GM18519 (cell line): ENCODE measurements around the gene KRT37.

Experiments
- ATAC-seq: cut with Tn5 transposase; IDR thresholded peaks from one replicate; pipeline ENCODE4 v1.9.1; 2021; ENCODE audit warnings: mild to moderate bottlenecking, moderate library complexity; ENCODE audit not compliant: unreplicated experiment, low FRiP score

The KRT37 gene

DNA sequence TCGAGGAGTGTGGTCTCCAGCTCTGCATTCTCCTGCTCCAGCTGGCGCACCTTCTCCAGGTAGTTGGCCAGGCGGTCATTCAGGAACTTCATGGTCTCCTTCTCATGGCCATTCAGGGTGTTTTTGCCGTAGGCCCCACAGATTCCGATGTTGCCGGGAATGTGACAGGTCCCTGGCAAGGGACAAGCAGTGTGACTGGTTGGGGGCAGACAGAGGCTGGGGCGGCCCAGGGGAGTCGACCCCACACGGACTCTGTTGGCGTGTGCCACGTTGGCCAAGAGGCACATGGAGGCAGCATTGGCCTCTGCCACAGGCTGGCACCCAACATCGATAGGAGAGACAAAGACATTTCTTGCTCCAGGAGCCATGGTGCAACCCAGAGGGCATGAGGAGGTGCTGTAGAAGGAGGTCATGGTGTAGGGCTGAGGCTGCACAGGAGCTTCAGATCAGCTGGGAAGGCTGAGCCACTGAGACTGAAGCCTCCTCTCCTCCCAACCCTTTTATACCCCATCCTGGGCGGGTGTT is at the start of gene KRT37:
Gene KRT37, minus strand, starts transcription at position 475 of the 525 bp plus-strand sequence. Its CDS starts 62 bp downstream, at position 413.
- ATAC-seq = no peak

DNA sequence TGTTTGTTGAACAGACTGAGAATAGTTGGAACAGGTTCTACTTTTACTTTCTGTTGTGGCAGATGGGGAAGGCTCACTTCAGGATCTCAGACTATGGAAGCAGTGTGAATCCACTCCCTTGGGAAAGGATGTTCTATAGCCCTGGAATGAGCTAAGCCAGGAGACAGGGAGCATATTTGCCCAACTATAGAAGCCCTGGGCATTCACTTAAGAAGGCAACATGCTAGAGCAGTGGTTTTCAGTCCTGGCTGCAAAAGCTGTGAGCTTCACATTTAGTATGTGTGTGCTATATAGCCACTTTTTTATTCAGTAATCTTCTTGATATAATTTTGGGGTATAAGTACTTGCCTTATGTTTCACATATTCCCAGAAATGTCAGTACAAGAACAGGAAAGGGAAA is 44.0 kb upstream of the KRT37 start:
- ATAC-seq = no peak

DNA sequence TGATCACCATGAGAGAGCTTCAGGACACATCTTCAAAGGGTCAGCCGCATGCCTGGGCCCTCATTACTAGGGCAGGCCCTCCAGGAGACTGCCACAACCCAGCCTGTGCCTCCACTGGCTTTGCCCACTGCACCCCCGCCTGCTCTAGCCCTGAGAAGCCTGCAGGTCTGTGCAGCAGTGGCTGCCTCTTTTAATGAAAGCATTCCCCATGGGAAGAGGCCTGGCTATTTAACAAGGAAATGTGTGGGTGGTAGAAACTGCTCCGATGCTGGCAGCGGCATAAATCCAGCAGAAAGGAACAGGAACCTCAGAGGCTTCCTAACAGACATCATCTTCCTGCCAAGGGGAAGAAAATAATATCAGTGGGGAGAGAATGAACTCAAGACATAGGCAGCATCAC is 43.2 kb upstream of the KRT37 start:
- ATAC-seq = no peak

DNA sequence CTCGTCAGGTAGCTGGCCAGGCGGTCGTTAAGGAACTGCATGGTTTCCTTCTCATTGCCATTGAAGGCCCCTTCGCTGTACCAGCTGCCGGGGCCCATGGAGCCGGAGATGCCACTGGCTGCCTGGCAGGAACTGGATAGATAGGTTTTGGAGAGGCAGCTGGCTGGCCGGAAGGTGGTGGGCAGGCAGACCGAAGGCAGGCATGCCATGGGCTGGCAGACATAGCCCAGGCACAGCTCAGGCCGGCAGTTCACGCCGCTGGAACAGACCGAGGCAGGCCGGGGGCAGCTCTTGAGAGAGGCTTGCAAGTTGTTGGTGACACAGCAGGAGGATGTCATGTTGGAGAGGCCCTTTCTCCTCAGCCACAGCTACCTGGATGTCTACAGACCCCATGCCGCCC is 42.6 kb upstream of the KRT37 start, which contains the start of gene KRT32:
Gene KRT32, minus strand, starts transcription at position 399 of the 400 bp plus-strand sequence. Its CDS starts 61 bp downstream, at position 338.
- ATAC-seq = no peak

DNA sequence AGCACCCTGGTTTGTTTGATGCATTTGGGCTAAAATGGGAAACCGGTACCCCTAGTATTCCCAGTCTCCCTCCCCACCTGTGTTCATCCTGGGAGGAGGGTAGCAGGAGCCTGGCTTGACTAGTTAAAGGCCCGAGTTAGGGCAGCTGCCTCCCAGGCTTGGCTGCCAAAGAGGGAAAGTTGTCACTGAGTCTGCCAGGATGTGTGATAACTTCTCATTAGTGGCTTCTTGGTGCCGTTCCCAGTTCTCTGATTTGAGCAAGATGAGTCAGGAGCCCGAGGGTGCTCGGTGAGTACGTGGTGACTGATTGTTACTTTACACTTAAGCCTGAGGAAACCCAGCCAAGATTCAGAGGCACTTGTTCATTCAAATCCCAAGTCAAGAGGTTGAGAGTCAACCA is 40.3 kb upstream of the KRT37 start:
- ATAC-seq = no peak

DNA sequence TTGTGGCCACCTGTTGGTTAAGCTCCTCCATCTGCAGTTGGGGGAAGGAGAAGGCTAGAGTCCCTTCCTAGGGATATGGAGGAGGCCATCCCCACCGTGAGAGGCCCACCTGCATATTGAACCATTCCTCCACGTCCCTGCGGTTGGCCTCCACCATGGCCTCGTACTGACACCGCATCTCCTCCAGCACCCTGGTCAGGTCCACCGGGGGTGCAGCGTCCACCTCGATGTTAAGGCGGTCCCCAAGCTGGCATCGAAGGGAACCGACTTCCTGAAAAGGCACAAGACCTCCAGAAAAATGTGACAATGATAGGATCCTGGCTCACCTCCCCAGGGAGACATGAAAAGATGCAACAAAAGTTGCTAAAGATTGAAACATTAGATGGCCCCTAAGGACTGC is 39.8 kb upstream of the KRT37 start:
- ATAC-seq = no peak

DNA sequence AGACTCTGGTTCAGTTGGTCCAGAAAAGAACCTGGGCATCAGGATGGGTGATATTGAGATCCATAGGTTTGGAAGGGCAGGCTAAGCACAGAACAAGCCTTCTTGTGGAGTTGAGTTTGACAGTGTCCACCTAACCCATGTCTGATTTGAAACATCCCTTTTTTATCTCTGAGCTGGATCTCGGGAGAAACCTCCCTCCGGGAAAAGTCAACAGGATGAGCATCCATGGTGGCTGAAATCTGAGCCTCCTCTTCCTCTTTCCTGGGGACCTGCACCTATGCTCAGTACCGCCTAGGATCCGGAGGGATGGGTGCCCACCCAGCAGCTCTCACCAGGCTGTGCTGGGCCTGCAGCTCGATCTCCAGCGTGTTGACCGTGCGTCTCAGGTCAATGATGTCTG is 39.4 kb upstream of the KRT37 start:
- ATAC-seq = no peak

DNA sequence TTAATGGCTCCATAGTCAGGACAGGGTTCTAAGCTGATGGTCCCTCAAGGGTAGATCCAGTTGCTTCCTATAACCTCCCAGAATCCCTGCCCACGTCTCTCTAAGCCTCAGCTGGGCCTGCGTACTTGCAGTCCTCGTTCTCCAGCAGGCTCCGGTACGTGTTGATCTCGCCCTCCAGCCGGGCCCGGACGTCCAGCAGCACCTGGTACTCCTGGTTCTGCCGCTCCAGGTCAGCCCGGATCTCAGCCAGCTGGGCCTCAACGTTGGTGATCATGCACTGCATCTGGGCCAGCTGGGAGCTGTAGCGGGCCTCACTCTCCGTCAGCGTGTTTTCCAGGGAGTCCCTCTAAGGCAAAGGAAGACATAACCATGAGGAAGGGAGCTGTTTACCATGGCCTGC is 38.3 kb upstream of the KRT37 start:
- ATAC-seq = no peak

DNA sequence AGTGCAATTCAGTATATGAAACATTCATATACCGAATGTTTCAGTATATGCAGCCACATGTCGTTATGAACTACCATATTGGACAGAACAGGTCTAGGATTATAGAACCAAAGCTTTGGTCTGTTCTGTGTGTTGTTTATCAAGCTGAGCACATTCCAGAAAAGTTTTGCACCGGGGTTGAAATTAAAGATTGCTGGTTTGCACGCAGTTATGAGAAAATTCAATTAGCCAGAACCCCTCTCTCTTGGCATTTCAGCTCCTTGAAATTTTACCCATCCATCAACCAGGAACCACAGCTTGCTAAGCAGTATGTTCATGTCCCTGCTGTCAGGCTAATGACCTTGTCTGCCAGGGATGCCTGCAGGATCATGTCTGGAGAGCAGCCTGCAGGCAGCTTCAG is 33.3 kb upstream of the KRT37 start:
- no peak for ATAC-seq

DNA sequence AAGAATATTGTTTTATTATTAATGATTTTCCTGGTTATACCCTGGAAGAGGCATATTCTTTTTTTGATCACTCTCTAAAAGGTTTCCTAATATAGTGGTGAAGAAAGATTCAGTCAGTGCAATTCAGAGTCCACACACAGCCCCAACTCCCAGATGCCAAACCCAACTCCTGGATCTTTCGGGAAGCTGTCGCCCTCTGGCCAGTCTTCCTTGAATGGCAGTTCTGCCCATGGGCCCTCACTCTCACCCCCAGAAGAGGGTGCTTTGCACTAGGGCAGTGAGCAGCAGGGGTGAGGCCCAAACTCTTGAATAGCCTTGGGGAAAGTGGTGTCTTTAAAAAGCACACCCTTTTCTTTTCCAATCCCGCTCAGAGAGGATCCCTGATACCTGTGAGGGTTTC is 31.8 kb upstream of the KRT37 start:
- ATAC-seq = no peak

DNA sequence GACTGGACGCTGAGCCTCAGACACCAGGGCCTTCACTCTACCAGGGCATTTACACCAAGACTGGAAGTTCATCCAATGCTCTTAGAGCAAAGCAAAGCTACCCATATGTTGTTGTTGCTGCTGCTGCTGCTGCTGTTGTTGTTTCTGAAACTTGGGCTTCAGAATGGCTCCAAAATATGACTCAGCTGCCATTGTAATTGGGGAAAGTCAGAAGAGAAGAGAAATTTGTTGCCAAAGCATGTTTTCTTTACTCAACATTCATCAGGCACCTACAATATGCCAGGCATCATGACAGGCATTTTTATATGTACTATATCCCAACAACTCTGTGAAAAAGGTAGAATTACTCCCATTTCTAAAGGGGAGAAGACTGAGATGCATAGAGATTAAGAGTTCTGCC is 30.9 kb upstream of the KRT37 start:
- no peak for ATAC-seq

DNA sequence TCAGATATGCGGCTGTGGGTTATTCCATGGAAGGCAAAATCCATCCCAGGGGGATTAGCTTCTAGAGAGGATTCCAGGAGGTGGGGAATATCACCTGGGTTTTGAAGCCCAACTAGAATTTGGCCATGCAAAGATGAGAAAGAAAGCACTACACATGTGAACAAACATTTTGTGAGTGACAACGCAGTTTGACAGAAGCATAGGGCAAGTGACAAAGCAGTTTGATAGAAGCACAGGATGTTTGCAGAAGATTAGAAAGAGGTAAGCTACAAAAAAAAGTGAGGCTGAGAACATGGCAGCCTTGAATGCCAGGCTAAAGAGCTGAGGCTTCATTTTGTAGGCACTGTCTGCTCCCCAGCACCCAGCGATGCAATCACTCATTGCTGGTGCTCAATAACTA is 28.7 kb upstream of the KRT37 start:
- no peak for ATAC-seq

DNA sequence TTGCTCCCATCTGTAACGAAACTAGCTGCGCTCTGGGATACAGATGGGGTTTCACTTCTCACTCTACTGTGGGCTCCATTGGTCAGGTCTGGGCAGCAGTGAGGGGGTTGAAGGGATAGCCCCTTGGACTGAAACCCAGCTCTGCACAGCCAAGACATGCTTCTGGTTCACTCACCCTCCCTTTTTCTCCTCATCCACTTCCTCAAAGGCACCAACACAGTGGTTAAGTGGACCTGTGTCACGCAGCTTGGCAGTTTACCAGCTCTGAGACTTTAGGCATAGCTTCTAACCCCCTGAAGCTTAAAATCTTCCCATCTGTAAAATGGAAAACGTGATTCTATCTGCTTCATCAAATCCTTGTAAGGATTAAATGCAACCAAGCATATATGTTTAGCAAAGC is 27.9 kb upstream of the KRT37 start:
- ATAC-seq = no peak

DNA sequence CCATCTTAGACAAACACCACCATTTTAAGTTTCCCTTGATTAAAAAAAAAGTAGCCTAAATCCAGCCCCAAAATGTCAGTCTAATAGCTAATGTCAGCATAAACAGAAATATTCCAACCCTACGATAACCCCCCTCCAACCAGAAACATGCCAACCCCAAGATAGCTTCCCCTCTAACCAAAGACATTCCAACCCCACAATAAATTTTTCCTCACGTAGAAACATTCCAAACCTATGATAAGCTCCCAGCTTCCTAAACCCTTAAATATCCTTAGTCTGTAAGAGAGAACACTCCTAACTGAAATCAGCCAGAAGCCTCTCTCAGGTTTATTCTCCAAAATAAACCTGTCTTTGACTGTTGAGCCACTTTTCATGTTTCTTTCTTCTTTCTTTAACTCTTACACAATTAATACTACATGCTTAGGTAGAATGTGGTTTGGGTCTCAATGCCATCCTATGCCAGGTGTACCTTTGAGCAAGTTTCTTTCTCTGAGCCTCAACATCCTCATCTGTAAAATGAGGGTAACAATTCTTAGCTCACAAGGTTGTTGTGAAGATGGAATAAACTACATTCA is 26.9 kb upstream of the KRT37 start:
- ATAC-seq = no peak

DNA sequence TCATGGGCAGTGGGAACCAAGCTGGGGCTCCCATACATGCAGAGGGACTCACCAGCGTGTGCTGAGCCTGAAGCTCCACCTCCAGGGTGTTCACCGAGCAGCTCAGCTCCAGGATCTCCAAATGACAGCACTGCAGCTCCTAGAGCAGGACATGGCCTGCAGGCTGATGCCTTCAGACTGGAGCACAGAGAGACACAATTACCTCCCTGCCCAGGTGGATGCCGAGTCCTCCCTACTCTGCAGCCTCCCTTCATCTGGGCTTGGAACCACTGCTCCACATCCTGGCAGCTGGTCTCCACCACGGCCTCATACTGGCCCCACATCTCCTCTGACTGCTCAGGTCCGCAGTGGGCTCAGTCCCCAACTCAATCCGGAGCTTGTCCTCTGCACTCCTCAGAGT is 24.6 kb upstream of the KRT37 start:
- ATAC-seq = no peak

DNA sequence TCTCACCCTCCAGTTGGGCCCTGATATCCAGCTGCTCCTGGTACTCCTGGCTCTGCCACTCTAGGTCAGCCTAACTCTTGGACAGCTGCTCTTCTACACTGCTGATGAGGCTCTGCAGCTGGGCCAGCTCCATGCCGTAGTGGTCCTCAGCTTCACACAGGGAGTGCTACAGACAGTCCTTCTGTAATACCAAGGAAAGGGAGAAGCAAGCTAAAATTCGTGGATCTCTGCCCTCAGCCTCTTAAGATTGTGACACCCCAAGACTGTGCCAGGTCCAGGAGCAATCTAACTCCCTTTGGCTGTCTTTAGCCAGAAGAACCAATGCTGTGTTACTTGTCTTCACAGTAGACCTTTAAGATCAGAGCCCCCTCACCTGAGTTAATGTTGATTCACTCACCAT is 24.1 kb upstream of the KRT37 start:
- ATAC-seq = no peak

DNA sequence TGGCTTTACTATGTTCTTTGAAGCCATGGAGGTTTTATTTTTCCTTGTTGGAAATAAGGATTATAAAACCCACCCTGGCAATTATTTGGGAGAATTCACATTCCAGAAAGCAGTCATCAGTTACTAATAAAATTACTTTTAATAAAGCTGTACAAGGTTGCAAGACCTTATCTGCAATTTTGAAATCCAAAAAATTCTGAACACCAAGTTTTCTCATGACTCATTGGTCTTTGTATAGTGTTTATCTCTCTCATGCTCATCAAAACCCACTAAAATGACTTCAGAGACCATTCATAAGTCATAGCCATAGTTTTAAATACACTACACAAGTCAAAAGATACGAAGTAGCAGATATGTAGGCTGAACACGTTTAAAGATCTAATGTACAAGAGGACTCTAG is 22.4 kb upstream of the KRT37 start:
- ATAC-seq = no peak

DNA sequence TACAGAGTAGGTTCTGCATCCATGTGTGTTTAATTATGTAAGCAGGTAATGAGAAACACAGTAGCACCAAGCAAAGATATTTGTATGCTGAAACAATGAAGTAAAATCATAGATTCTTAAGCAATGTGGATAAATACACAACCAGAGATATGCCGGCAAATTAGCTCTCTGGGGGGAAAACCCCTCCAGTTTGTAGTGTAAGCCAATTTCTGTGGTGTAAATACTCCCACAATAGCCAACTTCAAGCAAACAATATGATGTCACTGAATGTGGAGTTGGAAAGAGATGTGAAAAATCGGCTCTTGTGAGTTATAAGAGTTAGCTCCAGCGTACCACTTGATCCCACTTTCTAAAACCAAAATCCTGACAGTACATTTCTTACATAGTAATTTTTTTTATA is 20.3 kb upstream of the KRT37 start:
- no peak for ATAC-seq

DNA sequence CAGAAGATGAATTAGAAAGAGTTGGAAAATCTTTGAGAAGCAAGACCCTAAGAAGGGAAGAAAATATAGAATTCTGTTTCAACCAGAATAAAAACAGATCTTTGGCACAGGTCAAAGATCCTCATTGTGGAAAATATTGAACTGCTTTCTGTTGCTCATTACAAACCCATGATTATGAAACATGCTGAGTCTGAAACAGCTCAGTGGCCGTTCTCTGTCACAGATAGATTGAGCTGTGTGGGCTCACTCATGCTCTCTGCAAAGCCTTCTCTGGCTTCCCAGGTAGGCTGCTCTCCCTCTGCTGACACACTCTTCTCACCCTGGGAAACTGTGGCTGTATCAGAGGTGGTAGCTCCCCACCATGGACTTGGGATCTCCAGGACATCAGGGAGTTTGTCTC is 19.8 kb upstream of the KRT37 start:
- ATAC-seq = no peak

DNA sequence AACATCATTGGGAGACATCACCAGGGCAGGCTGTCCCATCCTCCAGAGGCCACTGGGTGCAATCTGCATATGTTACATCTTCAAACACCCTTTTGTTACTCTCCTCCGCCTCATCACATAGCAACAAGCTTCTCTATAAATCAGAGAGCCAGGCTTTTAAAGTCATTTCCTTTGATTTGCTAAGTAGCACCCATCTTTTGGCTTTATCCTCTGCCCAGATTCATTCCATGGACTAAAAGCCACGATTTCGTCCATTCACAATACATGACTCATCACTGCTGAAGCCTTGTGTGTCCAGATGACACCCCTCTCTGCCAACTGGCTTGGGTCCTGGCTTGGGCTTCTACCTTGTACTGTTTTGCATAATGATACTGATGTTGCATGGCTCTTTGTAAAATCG is 18.4 kb upstream of the KRT37 start:
- no peak for ATAC-seq

DNA sequence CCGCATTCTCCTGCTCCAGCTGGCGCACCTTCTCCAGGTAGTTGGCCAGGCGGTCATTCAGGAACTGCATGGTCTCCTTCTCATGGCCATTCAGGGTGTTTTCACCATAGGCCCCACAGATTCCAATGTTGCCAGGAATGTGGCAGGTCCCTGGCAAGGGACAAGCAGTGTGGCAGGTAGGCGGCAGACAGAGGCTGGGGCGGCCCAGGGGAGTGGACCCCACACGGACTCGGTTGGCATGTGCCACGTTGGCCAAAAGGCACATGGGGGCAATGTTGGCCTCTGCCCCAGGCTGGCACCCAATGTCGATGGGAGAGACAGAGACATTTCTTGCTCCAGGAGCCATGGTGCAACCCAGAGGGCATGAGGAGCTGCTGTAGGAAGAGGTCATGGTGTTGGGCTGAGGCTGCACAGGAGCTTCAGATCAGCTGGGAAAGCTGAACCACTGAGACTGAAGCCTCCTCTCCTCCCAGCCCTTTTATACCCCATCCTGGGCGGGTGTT is 16.2 kb upstream of the KRT37 start, which contains the start of gene KRT38:
Gene KRT38, minus strand, starts transcription at position 453 of the 503 bp plus-strand sequence. Its CDS starts 62 bp downstream, at position 391.
- ATAC-seq = no peak

DNA sequence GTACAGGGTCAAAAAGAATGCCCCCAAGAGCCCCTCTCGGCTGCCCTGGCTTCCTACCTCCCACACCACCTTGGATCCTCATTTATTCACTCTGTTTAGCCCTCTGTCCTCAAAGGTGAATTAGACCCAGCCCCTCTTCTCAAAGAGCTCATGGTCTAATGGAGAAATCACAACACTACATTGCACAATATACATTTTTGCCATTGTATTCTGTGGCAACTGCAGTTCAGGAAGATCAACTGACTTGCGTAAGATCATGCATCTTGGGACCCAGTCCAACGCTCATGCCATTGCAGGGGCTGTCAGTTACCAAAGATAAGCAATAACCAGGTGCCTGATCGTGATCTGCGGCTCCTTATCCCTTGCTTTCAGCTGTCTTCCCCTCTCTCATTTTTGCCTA is 15.0 kb upstream of the KRT37 start:
- ATAC-seq = no peak

DNA sequence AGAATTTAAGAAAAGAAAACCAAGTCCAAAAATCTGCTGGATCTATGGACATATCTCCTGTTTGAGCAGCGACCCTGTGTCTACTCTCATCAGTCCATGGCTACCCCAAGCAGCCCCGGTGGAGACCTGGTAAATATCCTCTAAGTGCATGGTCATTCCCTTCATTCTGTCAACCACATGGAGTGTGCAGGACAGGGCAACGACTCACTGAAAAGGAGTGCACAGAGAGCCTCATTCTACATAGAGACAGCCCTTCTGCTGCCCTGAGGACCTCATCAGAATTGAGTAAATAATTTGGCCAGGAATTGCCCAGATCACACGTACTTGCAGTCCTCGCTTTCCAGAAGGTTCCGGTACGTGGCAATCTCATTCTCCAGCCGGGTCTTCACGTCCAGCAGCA is 13.4 kb upstream of the KRT37 start:
- no peak for ATAC-seq
